NCI-H2227 (cell line): ENCODE data around the gene PBX3.
A peak's percentile ranks its signal among the peaks of the same experiment; 100 is the strongest.

ENCODE experiments used
- DNase-seq: peaks from one replicate; lab custom pipeline; 2025; ENCODE audit not compliant: unreplicated experiment; lab: John Stamatoyannopoulos, UW

PBX3 gene

DNA sequence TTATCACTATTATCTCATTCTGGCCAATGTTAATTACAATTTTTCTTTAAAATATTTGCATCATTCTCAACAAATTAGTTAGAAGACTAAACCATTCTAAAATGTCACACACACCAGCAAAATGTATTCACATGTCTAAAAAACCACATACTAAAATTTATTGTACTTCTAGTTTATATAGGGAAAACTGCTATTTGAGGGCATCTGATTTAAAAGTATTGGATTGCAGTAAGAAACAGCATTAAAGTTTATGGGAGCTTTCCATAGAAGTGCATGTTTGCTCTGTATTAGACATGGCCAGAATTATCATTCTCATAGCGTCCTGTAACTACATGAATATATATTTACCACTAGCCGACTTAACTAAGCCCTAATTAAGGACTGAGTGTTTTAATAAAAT is 150.3 kb downstream of the PBX3 start:
- no peak for DNase-seq

DNA sequence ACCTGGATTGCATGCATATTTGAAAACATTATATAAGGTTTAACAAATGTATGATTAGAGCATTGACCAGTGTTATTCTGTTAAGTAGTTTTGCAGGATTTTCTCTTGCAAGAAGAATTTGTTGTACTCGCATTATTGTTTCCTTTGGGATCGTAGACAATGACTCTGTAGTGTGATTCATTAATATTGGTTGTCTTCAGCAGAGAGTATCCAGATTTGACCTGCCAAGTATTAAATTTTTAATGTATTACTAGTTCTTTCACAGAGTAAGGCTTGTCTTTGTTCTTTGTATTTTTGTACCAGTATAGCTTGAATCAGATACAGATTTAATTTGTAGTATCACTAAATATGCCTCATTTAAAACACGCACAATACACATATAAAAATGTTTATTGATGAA is 155.0 kb downstream of the PBX3 start:
- no peak for DNase-seq

DNA sequence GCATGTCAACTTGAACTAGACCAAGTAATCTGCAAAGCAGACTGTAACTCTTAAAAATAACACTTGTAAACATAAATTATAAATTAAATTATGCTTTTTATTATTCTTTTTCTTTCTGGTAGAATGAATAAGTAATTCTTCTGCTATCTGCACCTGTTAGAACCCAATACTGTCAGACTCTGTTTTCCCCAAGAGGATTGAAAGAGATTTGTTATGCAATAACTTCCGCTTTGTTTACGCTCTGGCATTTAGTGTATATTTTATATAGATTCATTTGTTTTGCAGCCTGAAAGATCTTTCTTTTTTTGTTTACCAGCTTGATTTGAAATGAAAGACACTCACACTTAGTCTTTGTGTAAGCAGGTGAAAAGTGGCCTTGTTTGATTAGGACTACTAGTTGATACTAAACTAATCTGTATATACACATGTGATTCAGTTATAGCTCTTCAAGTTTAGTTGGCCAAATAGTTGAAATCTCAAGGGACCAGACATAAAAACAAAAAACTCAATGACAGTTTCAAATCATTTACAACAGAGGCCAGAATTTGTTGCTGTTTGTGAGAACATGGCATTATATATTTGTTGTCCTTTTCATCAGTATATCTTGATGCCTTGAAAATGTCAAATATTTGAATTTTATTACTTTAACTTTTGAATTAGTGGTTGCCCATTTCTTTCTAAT is 155.8 kb downstream of the PBX3 start:
- DNase-seq: no peak

GRCh38 chr9:125904155-125904851 is 157.1 kb downstream of the PBX3 start:
- DNase-seq: peak; percentile 81

DNA sequence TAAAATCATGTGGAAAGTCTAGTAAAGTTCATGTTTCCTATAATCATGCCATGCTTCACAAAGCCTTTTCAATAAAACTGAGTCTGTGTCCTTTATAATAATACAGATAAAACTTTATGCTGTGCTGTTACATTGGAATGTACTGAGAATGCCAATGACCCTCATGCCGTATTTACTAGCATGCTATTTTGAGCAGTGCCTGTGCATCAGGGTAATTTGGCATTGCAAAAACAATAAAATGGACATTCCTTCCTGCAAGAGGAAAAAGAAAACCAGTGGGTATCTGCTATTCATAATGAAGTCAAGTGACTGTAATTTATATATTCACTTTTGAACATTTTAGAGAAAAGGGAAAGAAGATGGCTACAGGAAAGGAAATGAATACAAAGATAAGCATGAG is 159.0 kb downstream of the PBX3 start:
- DNase-seq: no peak

- DNase-seq: no peak
Observed at GRCh38 chr9:125906893-125907292, 159.7 kb downstream of the PBX3 start.

- DNase-seq: peak; percentile 5
Observed at GRCh38 chr9:125908136-125908535, 161.0 kb downstream of the PBX3 start.

GRCh38 chr9:125908966-125909365 is 161.8 kb downstream of the PBX3 start:
- no peak for DNase-seq

- DNase-seq: no peak
Observed at GRCh38 chr9:125909459-125909858, 162.3 kb downstream of the PBX3 start.

GRCh38 chr9:125910286-125910685 is 163.1 kb downstream of the PBX3 start:
- DNase-seq: peak; percentile 73

GRCh38 chr9:125911861-125912644 is 164.9 kb downstream of the PBX3 start:
- no peak for DNase-seq

DNA sequence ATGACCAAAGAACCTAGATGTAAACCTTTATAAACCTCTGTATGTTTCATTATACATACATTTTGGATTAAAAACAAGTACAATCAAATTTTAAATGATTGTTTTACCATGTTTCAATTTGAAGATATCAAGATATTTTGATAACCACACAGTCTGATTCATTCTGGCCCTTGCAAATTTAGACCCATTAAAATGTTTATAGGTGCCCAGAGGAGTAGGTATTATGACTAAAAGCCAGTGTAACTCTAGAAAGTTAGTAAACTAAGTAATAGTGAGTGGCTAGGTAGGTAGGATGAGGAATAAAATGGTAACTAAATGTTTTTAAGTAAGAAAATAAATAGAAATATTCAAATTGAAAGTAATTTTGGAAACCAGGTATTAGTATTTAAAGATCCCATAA is 165.5 kb downstream of the PBX3 start:
- no peak for DNase-seq

- DNase-seq: no peak
Observed at GRCh38 chr9:125913551-125913950, 166.4 kb downstream of the PBX3 start.

GRCh38 chr9:125914411-125914810 is 167.2 kb downstream of the PBX3 start:
- no peak for DNase-seq

DNA sequence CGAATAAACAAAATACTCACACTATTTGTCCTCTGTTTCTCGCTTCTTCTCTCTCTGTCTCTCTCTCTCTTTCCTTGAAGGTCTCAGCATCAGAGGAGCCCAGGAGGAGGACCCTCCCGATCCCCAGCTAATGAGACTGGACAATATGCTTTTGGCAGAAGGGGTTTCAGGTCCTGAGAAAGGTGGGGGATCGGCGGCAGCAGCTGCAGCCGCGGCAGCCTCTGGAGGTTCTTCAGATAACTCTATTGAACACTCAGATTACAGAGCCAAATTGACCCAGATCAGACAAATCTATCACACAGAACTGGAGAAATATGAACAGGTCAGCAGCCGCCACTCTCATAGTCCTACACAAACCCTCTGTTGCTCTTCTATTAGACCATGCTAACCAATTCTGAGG is 168.4 kb downstream of the PBX3 start:
- DNase-seq: no peak

- no peak for DNase-seq
Observed at GRCh38 chr9:125919565-125919964, 172.4 kb downstream of the PBX3 start.

DNA sequence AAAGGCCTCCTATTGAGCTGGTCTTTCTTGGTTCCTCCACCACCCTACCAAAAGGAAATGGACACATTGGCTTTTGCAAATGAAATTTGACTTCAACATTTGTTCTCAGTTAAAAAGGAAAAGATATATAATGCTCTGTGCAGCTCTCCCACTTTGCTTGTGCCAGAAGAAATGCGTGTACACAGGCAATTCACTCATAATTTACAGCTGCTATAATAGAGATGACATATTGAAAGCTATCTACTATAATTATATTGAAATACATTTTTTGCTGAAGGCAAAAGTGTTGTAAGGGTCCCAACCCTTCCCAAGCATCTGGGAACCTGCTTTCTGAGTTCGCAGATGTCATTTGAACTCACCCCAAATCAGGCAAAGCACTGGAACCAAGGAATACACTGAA is 173.2 kb downstream of the PBX3 start:
- no peak for DNase-seq

GRCh38 chr9:125922854-125923253 is 175.7 kb downstream of the PBX3 start:
- DNase-seq: no peak

- no peak for DNase-seq
Observed at GRCh38 chr9:125924351-125924750, 177.2 kb downstream of the PBX3 start.

- no peak for DNase-seq
Observed at GRCh38 chr9:125926936-125927335, 179.8 kb downstream of the PBX3 start.

- no peak for DNase-seq
Observed at GRCh38 chr9:125929846-125930245, 182.7 kb downstream of the PBX3 start.

- DNase-seq: no peak
Observed at GRCh38 chr9:125931211-125931610, 184.0 kb downstream of the PBX3 start.
